H1 (cell line): Measurements from ENCODE around the gene TXNDC8. TPM values are rescaled to one million over a fixed set of nuclear protein-coding genes. Genes with fewer than 3 reads are reported as not detected.

ENCODE experiments used
- CTCF ChIA-PET: fragments of 300-600 bp; sonication (Branson Sonifier 250); formaldehyde crosslinking; loops from one replicate; lab custom pipeline; 2021; ENCODE audit not compliant: partially characterized antibody; lab: Charles Lee
- POLR2A ChIA-PET: fragments of 300-600 bp; sonication (Branson Sonifier 250); formaldehyde crosslinking; loops from one replicate; lab custom pipeline; 2021; ENCODE audit warnings: inconsistent platforms; ENCODE audit not compliant: partially characterized antibody; lab: Charles Lee
- DNase-seq, 2 experiments: peaks; one replicate each; pipeline versions ENCODE4 v3.0.0 to v3.0.0-alpha.2; 2010 to 2022; ENCODE audit warnings: low spot score in 2 of 2, low read depth in 1 of 2, mixed read lengths in 1 of 2
- FAIRE-seq: peaks from 2 replicates; lab custom pipeline; 2011; peaks lifted over from hg19 to GRCh38; lab: Jason Lieb, UNC
- H2AFZ ChIP-seq: 2 replicates; pipeline ENCODE4 v1.8.1; 2012; ENCODE audit warnings: low read length, inconsistent platforms
- H2AK5ac ChIP-seq: 2 replicates; pipeline ENCODE4 v1.6.1; 2013; ENCODE audit warnings: low read depth, low read length
- H2BK120ac ChIP-seq: replicated peaks from 2 replicates; pipeline ENCODE3; 2013; ENCODE audit warnings: low read depth, low read length, inconsistent platforms
- H2BK12ac ChIP-seq: 2 replicates; pipeline ENCODE4 v1.6.1; 2013; ENCODE audit warnings: low read depth, low read length
- H2BK15ac ChIP-seq: 2 replicates; pipeline ENCODE4 v1.6.1; 2013; ENCODE audit warnings: low read length
- H2BK20ac ChIP-seq: 2 replicates; pipeline ENCODE4 v1.6.1; 2013; ENCODE audit warnings: low read length
- H2BK5ac ChIP-seq: 2 replicates; pipeline ENCODE4 v1.6.1; 2013; ENCODE audit warnings: low read depth, low read length
- H3K14ac ChIP-seq: 2 replicates; pipeline ENCODE4 v1.6.1; 2013; ENCODE audit warnings: inconsistent platforms; ENCODE audit not compliant: insufficient read length
- H3K18ac ChIP-seq: 2 replicates; pipeline ENCODE4 v1.6.1; 2013; ENCODE audit warnings: low read length; ENCODE audit errors: extremely low read depth
- H3K23ac ChIP-seq: 2 replicates; pipeline ENCODE4 v1.6.1; 2013; ENCODE audit warnings: inconsistent platforms; ENCODE audit not compliant: insufficient read length
- H3K23me2 ChIP-seq: 2 replicates; pipeline ENCODE4 v1.6.1; 2013; ENCODE audit warnings: low read depth, low read length
- H3K27ac ChIP-seq: 2 replicates; pipeline ENCODE4 v1.6.1; 2011; ENCODE audit warnings: low read depth, low read length, inconsistent platforms
- H3K27me3 ChIP-seq, 4 experiments: replicated peaks in 1 of 4; 1 replicate in 1 of 4; 2 replicates in 3 of 4; pipeline versions ENCODE4 v1.6.1 to v1.8.1; 2011 to 2013; ENCODE audit warnings: low read length in 3 of 4, mild to moderate bottlenecking in 3 of 4, inconsistent platforms in 2 of 4, mixed read lengths in 2 of 4, moderate library complexity in 1 of 4; ENCODE audit not compliant: control insufficient read depth in 3 of 4, insufficient read depth in 3 of 4; ENCODE audit errors: extremely low read depth in 1 of 4
- H3K36me3 ChIP-seq, 4 experiments: 2 replicates each; pipeline versions ENCODE4 v1.6.1 to v1.8.1; 2011 to 2013; ENCODE audit warnings: mild to moderate bottlenecking in 4 of 4, low read length in 3 of 4, moderate library complexity in 2 of 4, control low read depth in 1 of 4, inconsistent platforms in 1 of 4; ENCODE audit not compliant: insufficient read depth in 4 of 4, control insufficient read depth in 2 of 4
- H3K4ac ChIP-seq: replicated peaks from 2 replicates; pipeline ENCODE3; 2013; ENCODE audit warnings: low read length, low read depth, mixed read lengths, inconsistent platforms; ENCODE audit not compliant: insufficient read length
- H3K4me1 ChIP-seq, 4 experiments: replicated peaks in 1 of 4; 1 replicate in 1 of 4; 2 replicates in 3 of 4; pipeline versions ENCODE4 v1.6.1 to v1.8.1; 2011 to 2013; ENCODE audit warnings: low read length in 3 of 4, inconsistent platforms in 2 of 4, mixed read lengths in 1 of 4; ENCODE audit not compliant: insufficient read depth in 4 of 4, control insufficient read depth in 3 of 4
- H3K4me2 ChIP-seq, 2 experiments: 2 replicates each; pipeline versions ENCODE4 v1.6.1 to v1.8.1; 2011 to 2013; ENCODE audit warnings: low read depth in 2 of 2, low read length in 2 of 2, control low read depth in 1 of 2, inconsistent platforms in 1 of 2, mild to moderate bottlenecking in 1 of 2; ENCODE audit not compliant: insufficient read depth in 1 of 2
- H3K4me3 ChIP-seq, 4 experiments: fragments of 200-600, 300-600 bp in 1 of 4; sonication (generic), shearing (Covaris generic), sonication (Bioruptor Twin) in 1 of 4; 2 replicates each; pipeline versions ENCODE4 v1.5.1 to v1.8.1; 2011 to 2016; ENCODE audit warnings: low read length in 4 of 4, low read depth in 3 of 4, control low read depth in 2 of 4, inconsistent platforms in 2 of 4, mild to moderate bottlenecking in 2 of 4, mixed read lengths in 1 of 4, moderate library complexity in 1 of 4; ENCODE audit not compliant: insufficient read depth in 2 of 4; ENCODE audit errors: extremely low read depth in 1 of 4
- H3K56ac ChIP-seq: replicated peaks from 2 replicates; pipeline ENCODE3; 2013; ENCODE audit warnings: low read depth, mild to moderate bottlenecking, mixed read lengths, low read length, inconsistent platforms; ENCODE audit not compliant: insufficient read length
- H3K79me1 ChIP-seq: 2 replicates; pipeline ENCODE4 v1.6.1; 2013; ENCODE audit warnings: low read depth, low read length, control low read depth
- H3K79me2 ChIP-seq, 2 experiments: 2 replicates each; pipeline versions ENCODE4 v1.6.1 to v1.8.1; 2012 to 2013; ENCODE audit warnings: low read length in 2 of 2, mild to moderate bottlenecking in 2 of 2, inconsistent platforms in 1 of 2; ENCODE audit not compliant: insufficient read depth in 2 of 2, control insufficient read depth in 1 of 2
- H3K9ac ChIP-seq, 4 experiments: replicated peaks in 1 of 4; 1 replicate in 1 of 4; 2 replicates in 3 of 4; pipeline versions ENCODE4 v1.6.1 to v1.8.1; 2011 to 2013; ENCODE audit warnings: low read depth in 3 of 4, low read length in 3 of 4, control low read depth in 2 of 4, mild to moderate bottlenecking in 2 of 4, moderate library complexity in 2 of 4, inconsistent platforms in 1 of 4; ENCODE audit errors: extremely low read depth in 1 of 4
- H3K9me3 ChIP-seq, 2 experiments: 2 replicates each; pipeline versions ENCODE4 v1.6.1 to v1.8.1; 2012 to 2013; ENCODE audit warnings: mild to moderate bottlenecking in 2 of 2, moderate library complexity in 2 of 2, control low read depth in 1 of 2, inconsistent platforms in 1 of 2, low read depth in 1 of 2, low read length in 1 of 2, mixed read lengths in 1 of 2; ENCODE audit not compliant: insufficient read depth in 2 of 2
- H4K20me1 ChIP-seq, 2 experiments: replicated peaks in 1 of 2; 2 replicates each; pipeline versions ENCODE3 to v1.8.1; 2011 to 2013; ENCODE audit warnings: inconsistent platforms in 2 of 2, low read length in 2 of 2, mild to moderate bottlenecking in 1 of 2; ENCODE audit not compliant: insufficient read depth in 2 of 2, control insufficient read depth in 1 of 2
- H4K5ac ChIP-seq: 2 replicates; pipeline ENCODE4 v1.6.1; 2013; ENCODE audit warnings: low read length, low read depth, mixed read lengths, inconsistent platforms; ENCODE audit not compliant: insufficient read length
- H4K8ac ChIP-seq: 2 replicates; pipeline ENCODE4 v1.8.0; 2013; ENCODE audit warnings: mild to moderate bottlenecking, moderate library complexity, low read length, inconsistent platforms; ENCODE audit not compliant: insufficient read depth; ENCODE audit errors: extremely low read depth
- H4K91ac ChIP-seq: replicated peaks from 2 replicates; pipeline ENCODE3; 2013; ENCODE audit warnings: low read length, mixed read lengths, inconsistent platforms; ENCODE audit not compliant: insufficient read length
- CBX5 ChIP-seq: fragments of 300-800, 300-1000 bp; sonication (generic); IDR thresholded peaks from 2 replicates; pipeline ENCODE4 v1.7.1; 2016; ENCODE audit warnings: antibody characterized with exemption, low read length, low read depth
- KDM1A ChIP-seq: fragments of 200-600, 300-600 bp; sonication (generic); IDR thresholded peaks from 2 replicates; pipeline ENCODE4 v1.7.1; 2016; ENCODE audit warnings: mild to moderate bottlenecking, low read length, borderline replicate concordance
- RFX5 ChIP-seq: IDR thresholded peaks from 2 replicates; pipeline ENCODE4 v1.6.1; 2011; ENCODE audit warnings: low read depth, low read length, improper control_type of control experiment, borderline replicate concordance
- SAP30 ChIP-seq: fragments of 300-600 bp; sonication (generic); IDR thresholded peaks from 2 replicates; pipeline ENCODE4 v1.7.1; 2012; ENCODE audit warnings: low read length, moderate library complexity, mild to moderate bottlenecking, inconsistent platforms; ENCODE audit not compliant: insufficient read depth, insufficient replicate concordance
- SRF ChIP-seq: IDR thresholded peaks from 2 replicates; pipeline ENCODE4 v1.6.1; 2011; ENCODE audit warnings: mild to moderate bottlenecking, low read depth, low read length, moderate library complexity
- WGBS, 2 experiments: shearing (Covaris generic) in 1 of 2; methylation state at CpG; one replicate each; pipeline versions ENCODE4 v1.1.6 to v1.1.7; 2013 to 2015; ENCODE audit warnings: low lambda C conversion rate in 2 of 2, mixed read lengths in 2 of 2, inconsistent platforms in 1 of 2, low coverage in 1 of 2, missing lambda C conversion rate in 1 of 2; ENCODE audit not compliant: insufficient replicate concordance in 2 of 2, insufficient coverage in 1 of 2, insufficient read length in 1 of 2; ENCODE audit errors: extremely low coverage in 1 of 2, missing lambda C conversion rate in 1 of 2; 5-methylcytosine and 5-hydroxymethylcytosine counted together
- polyA plus RNA-seq, 7 experiments: library from polyadenylated mRNA; depleted of rRNA in 3 of 7; stranded (reverse) in 5 of 7; unstranded in 2 of 7; fragments of >200 nt in 5 of 7; fragments of 200-250 nt in 2 of 7; gene quantifications; 1 replicate in 5 of 7; 2 replicates in 1 of 7; 4 replicates in 1 of 7; pipeline versions ENCODE4 v1.2.1 to v1.2.3, GENCODE V29; 2011 to 2013; ENCODE audit warnings: missing spikeins in 2 of 7, mixed read lengths in 2 of 7
- total RNA-seq: library from RNA; stranded (reverse); fragmentation: NEBNext Ultra II Directional; extraction: Animal tissue kit (Norgen Biotek cat#: 25700); gene quantifications from 2 replicates; pipeline ENCODE4 v1.2.1, GENCODE V29; 2021

The TXNDC8 gene
- total and polyA plus RNA-seq, 2 of the 8 experiments (the other 6 are each of a cell fraction or from before 2014, with no cell fraction given) = not detected

- no peaks in the 10 kb centered on the region for H3K36me3 ChIP-seq
- H3K18ac ChIP-seq = peak overlapping the region; percentile 95; the same call in 1 of the 2 replicates
- 14% methylated on average over 14 of the region's 14 CpGs; no CpG with 5 or more reads in 1 of the 2 experiments for WGBS, 2 experiments
- H3K9ac ChIP-seq = peak overlapping the region in 3 of 4 experiments; percentile 40 to 69 (median 51); a peak in 6 of 7 replicates
- peak overlapping the region; percentile 29 for H2BK120ac ChIP-seq
- peak overlapping the region; percentile 2 for H2BK12ac ChIP-seq
- no peak for FAIRE-seq
- no peak overlapping the region for H2AK5ac ChIP-seq
- no peak for DNase-seq
- ChIA-PET CTCF (interaction anchor here (0.6 to 4.1 kb wide), 6 partner anchors 11 to 1688 kb away, joined by 3 to 16 read pairs (median 4); no protein-coding TSS in a partner anchor), POLR2A (interaction anchor here (0.6 to 4.1 kb wide), 30 partner anchors 10 to 1029 kb away, joined by 3 to 44 read pairs (median 4); partner anchors contain the start of gene C9orf152)
- no peak overlapping the region for H3K14ac ChIP-seq
- peaks cover 8 to 18% (median 10%) of the 10 kb centered on the region in 4 experiments for H3K4me1 ChIP-seq
- peak overlapping the region; percentile 82 to 94 (median 92) for H3K4me3 ChIP-seq
- peak overlapping the region; percentile 93 to 96 for H3K4me2 ChIP-seq
- no peaks in the 10 kb centered on the region for H3K9me3 ChIP-seq
- H3K23ac ChIP-seq = no peak overlapping the region
- peaks cover 11% of the 10 kb centered on the region for H3K23me2 ChIP-seq
- peak overlapping the region; percentile 91 for H2BK5ac ChIP-seq
- peak overlapping the region; percentile 90; the same call in 1 of the 2 replicates for H2BK15ac ChIP-seq
- peak overlapping the region; percentile 6 for H3K4ac ChIP-seq
- peak overlapping the region; percentile 66 for H2AFZ ChIP-seq
- H3K27me3 ChIP-seq = no peaks in the 10 kb centered on the region; a peak in 1 of 7 replicates
- H4K20me1 ChIP-seq = peaks cover 7 to 14% of the 10 kb centered on the region in 2 experiments
- H3K27ac ChIP-seq = 0 out of 2 replicates have a peak overlapping the region, but pooled peaks have one; percentile 6
- TF ChIP-seq CBX5 = no peak
- TF ChIP-seq SRF = no peak
- TF ChIP-seq SAP30 = peak; percentile 88
- TF ChIP-seq KDM1A = peak; percentile 83; the same call in 1 of the 2 replicates
- no peak for TF ChIP-seq RFX5
- H3K79me2 ChIP-seq = peaks cover 29 to 38% of the 10 kb centered on the region in 2 experiments
- 0 out of 2 replicates have a peak overlapping the region, but pooled peaks have one; percentile 86 for H2BK20ac ChIP-seq
- no peak overlapping the region for H4K5ac ChIP-seq
- peak overlapping the region; percentile 54; the same call in 1 of the 2 replicates for H4K8ac ChIP-seq
- no peak overlapping the region for H3K56ac ChIP-seq
- peak overlapping the region; percentile 22 for H4K91ac ChIP-seq
- peaks cover 5% of the 10 kb centered on the region; the same call in 1 of the 2 replicates for H3K79me1 ChIP-seq
Measured at GRCh38 chr9:110257097-110257841, 80.4 kb downstream of the TXNDC8 start.
